BLaER1 (cell line): ENCODE data around the gene RAN.

Experiments used
- H3K27ac ChIP-seq: shearing (Covaris generic); formaldehyde crosslinking; 2 replicates; pipeline ENCODE4 v1.8.1; 2022
- H3K27me3 ChIP-seq: shearing (Covaris generic); formaldehyde crosslinking; 2 replicates; pipeline ENCODE4 v1.8.1; 2022
- H3K36me3 ChIP-seq: shearing (Covaris generic); formaldehyde crosslinking; 2 replicates; pipeline ENCODE4 v1.8.1; 2022
- H3K4me1 ChIP-seq: shearing (Covaris generic); formaldehyde crosslinking; 2 replicates; pipeline ENCODE4 v1.8.1; 2022
- H3K4me2 ChIP-seq: shearing (Covaris generic); formaldehyde crosslinking; 2 replicates; pipeline ENCODE4 v1.8.1; 2022
- H3K4me3 ChIP-seq: shearing (Covaris generic); formaldehyde crosslinking; 2 replicates; pipeline ENCODE4 v1.8.1; 2022
- H3K9ac ChIP-seq: shearing (Covaris generic); formaldehyde crosslinking; 2 replicates; pipeline ENCODE4 v1.8.1; 2022
- H3K9me3 ChIP-seq: shearing (Covaris generic); formaldehyde crosslinking; 2 replicates; pipeline ENCODE4 v1.8.1; 2022
- H4K20me1 ChIP-seq: shearing (Covaris generic); formaldehyde crosslinking; 2 replicates; pipeline ENCODE4 v1.8.1; 2022
- Cebpa-rat ChIP-seq: shearing (Covaris generic); IDR thresholded peaks from 2 replicates; pipeline ENCODE4 v1.8.1; 2022

The RAN gene

DNA sequence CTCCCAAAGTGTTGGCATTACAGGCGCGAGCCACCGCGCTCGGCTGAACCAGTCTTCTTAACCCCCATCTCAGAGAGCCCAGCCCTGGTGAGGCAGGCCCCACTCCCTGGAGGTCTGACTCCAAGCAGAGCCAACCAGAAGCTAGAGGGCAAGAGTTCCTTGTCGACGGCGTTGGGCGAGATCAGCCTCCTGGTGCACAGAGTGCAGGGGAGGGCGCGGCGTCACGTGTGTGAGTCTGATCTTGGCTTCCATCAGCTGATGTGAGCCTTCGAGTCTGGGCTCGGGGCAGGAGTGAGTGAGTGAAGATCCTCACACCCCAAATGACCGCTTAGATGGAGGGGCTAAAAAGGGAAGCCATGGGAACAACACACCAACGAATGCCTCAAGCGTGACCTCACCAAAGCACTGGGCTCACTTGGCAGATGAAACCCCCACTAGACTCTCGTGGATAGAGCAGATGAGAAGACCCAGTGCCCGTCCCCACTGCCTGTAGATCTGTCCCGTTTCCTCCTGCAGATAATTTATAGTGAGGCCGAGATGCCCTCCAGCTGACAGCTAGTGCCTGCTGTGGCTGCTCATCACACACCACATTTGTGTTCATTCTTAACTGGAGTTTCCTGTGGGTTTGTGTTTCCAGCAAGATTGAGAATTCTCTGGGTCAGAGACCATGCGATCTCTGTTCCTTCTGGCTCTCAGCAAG is 53.2 kb downstream of the RAN start:
- Histone ChIP-seq H3K4me2 (peak overlapping the region; percentile 68), H3K27ac (no peak overlapping the region), H3K27me3 (no peaks in the 10 kb centered on the region), H4K20me1 (no peaks in the 10 kb centered on the region), H3K4me1 (peaks cover 20% of the 10 kb centered on the region), H3K36me3 (no peaks in the 10 kb centered on the region), H3K9ac (no peak overlapping the region), H3K9me3 (peaks cover 7% of the 10 kb centered on the region; the same call in 1 of the 2 replicates), H3K4me3 (no peak overlapping the region)
- TF ChIP-seq Cebpa-rat = no peak

DNA sequence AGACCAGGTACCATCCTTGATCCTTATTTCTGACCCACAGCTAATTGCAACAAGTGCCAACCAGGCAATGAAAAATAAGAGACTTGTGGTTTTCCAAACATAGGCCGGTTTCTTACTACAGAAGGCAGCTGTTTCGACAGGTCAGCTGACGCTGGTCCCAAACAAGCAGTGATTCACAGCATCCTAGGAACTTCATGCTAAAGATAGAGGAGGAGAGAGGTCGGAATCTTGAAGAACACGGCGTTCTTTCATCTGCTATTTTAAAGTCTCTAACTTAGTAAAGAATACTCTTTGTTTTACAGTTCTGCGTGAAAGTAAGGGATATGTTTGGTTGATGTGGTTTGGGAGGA is 53.8 kb downstream of the RAN start:
- Histone ChIP-seq H3K27me3 (no peaks in the 10 kb centered on the region), H3K4me1 (peaks cover 20% of the 10 kb centered on the region), H3K9me3 (peaks cover 7% of the 10 kb centered on the region; the same call in 1 of the 2 replicates), H3K36me3 (no peaks in the 10 kb centered on the region), H4K20me1 (no peaks in the 10 kb centered on the region), H3K27ac (no peak overlapping the region), H3K9ac (no peak overlapping the region), H3K4me2 (peak overlapping the region; percentile 68), H3K4me3 (no peak overlapping the region)
- TF ChIP-seq Cebpa-rat = no peak
